ENCODE data around the gene IGHMBP2. TPM values are rescaled to one million over a fixed set of nuclear protein-coding genes. Genes with fewer than 3 reads are reported as not detected.

IGHMBP2 gene
- total and polyA plus RNA-seq, 9 of the 15 experiments (the other 6 are each of a cell fraction or from before 2014, with no cell fraction given), result 1.6 to 24.8 (median 14.5) TPM

- Histone ChIP-seq H3K27me3 (ENCODE audit: control insufficient read depth in 2 of 2, insufficient read depth in 2 of 2, low read length in 2 of 2) (peaks cover 43 to 76% of the 10 kb centered on the region in 2 experiments), H3K79me2 (ENCODE audit: control insufficient read depth, insufficient read depth, low read length) (no peaks in the 10 kb centered on the region), H3K9me3 (replicated peaks; ENCODE audit: control insufficient read depth, insufficient read depth, low read depth, low read length) (no peaks in the 10 kb centered on the region), H3K4me1 (replicated peaks in 1 of 2; ENCODE audit: control insufficient read depth in 2 of 2, insufficient read depth in 2 of 2, low read length in 2 of 2) (no peaks in the 10 kb centered on the region; a peak in 1 of 5 replicates), H3K4me2 (ENCODE audit: insufficient read depth, low read length) (no peak overlapping the region), H4K20me1 (replicated peaks; ENCODE audit: control insufficient read depth, insufficient read depth, low read length) (no peaks in the 10 kb centered on the region), H3K9me1 (ENCODE audit: control insufficient read depth, insufficient read depth, low read length) (no peaks in the 10 kb centered on the region), H3K4me3 (no peak overlapping the region), H2AFZ (ENCODE audit: low read depth, low read length) (no peak overlapping the region), H3K27ac (ENCODE audit: extremely low read depth, low read depth, low read length) (no peak overlapping the region), H3K36me3 (ENCODE audit: control insufficient read depth, insufficient read depth, low read length) (no peaks in the 10 kb centered on the region), H3K9ac (ENCODE audit: insufficient read depth in 1 of 2, low read depth in 2 of 2, low read length in 2 of 2) (no peak overlapping the region)
- no TSS peak for BruUV-seq (replicated peaks)
- ATAC-seq (no peak), DNase-seq (ENCODE audit: extremely low read depth in 1 of 4, low spot score in 3 of 4) (no peak), FAIRE-seq (no peak)
- 4% methylated on average over 9 of the region's 9 CpGs for WGBS (ENCODE audit: insufficient coverage, low coverage, missing lambda C conversion rate)
- intact Hi-C loops (cut with micrococcal nuclease) (no loop called here), in situ Hi-C loops (cut with MboI) (no loop called here)
- ChIA-PET POLR2A (interaction anchor here (0.6 to 1.0 kb wide), 2 partner anchors 16 to 228 kb away, joined by 3 to 4 read pairs; no protein-coding TSS in a partner anchor), CTCF (ENCODE audit: low intra/inter-chr PET ratio) (no interaction called here)
- TF ChIP-seq, protein P1, sequence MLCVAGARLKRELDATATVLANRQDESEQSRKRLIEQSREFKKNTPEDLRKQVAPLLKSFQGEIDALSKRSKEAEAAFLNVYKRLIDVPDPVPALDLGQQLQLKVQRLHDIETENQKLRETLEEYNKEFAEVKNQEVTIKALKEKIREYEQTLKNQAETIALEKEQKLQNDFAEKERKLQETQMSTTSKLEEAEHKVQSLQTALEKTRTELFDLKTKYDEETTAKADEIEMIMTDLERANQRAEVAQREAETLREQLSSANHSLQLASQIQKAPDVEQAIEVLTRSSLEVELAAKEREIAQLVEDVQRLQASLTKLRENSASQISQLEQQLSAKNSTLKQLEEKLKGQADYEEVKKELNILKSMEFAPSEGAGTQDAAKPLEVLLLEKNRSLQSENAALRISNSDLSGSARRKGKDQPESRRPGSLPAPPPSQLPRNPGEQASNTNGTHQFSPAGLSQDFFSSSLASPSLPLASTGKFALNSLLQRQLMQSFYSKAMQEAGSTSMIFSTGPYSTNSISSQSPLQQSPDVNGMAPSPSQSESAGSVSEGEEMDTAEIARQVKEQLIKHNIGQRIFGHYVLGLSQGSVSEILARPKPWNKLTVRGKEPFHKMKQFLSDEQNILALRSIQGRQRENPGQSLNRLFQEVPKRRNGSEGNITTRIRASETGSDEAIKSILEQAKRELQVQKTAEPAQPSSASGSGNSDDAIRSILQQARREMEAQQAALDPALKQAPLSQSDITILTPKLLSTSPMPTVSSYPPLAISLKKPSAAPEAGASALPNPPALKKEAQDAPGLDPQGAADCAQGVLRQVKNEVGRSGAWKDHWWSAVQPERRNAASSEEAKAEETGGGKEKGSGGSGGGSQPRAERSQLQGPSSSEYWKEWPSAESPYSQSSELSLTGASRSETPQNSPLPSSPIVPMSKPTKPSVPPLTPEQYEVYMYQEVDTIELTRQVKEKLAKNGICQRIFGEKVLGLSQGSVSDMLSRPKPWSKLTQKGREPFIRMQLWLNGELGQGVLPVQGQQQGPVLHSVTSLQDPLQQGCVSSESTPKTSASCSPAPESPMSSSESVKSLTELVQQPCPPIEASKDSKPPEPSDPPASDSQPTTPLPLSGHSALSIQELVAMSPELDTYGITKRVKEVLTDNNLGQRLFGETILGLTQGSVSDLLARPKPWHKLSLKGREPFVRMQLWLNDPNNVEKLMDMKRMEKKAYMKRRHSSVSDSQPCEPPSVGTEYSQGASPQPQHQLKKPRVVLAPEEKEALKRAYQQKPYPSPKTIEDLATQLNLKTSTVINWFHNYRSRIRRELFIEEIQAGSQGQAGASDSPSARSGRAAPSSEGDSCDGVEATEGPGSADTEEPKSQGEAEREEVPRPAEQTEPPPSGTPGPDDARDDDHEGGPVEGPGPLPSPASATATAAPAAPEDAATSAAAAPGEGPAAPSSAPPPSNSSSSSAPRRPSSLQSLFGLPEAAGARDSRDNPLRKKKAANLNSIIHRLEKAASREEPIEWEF (CRISPR knock-in tag; IDR thresholded peaks at IDR 0.05), result no peak
- TF ChIP-seq JUNB (CRISPR knock-in tag; conservative IDR thresholded peaks at IDR 0.05) (no peak), SREBF2 (CRISPR knock-in tag; IDR thresholded peaks at IDR 0.05) (no peak), RAD21 (CRISPR knock-in tag; conservative IDR thresholded peaks at IDR 0.05 in 1 of 2, IDR thresholded peaks at IDR 0.05 in 1 of 2) (no peak)
Observed at GRCh38 chr11:68966894-68967780, 63.4 kb downstream of the IGHMBP2 start.
